Stomach (tissue), 9 donors: ENCODE data around the gene IL17RB. TPM values are rescaled to one million over a fixed set of nuclear protein-coding genes. Genes with fewer than 3 reads are reported as not detected.

Experiments used
- DNase-seq, 2 donors: peaks; one replicate each; pipeline versions ENCODE4 v3.0.0 to v3.0.0-alpha.2; 2013 to 2019
- H3K27ac ChIP-seq, 5 donors: fragments of 200-600 bp in 4 of 5; sonication (generic) in 4 of 5; one replicate each; pipeline ENCODE4 v1.5.1; 2013 to 2019; ENCODE audit warnings: mild to moderate bottlenecking in 1 of 5, moderate library complexity in 1 of 5
- H3K27me3 ChIP-seq, 3 donors: fragments of 200-600 bp; sonication (generic); one replicate each; pipeline ENCODE4 v1.5.1; 2017 to 2019; ENCODE audit warnings: mixed run types in 1 of 3
- H3K36me3 ChIP-seq, 4 donors: fragments of 200-600 bp; sonication (generic); 1 replicate in 3 of 4; 2 replicates in 1 of 4; pipeline ENCODE4 v1.5.1; 2016 to 2019
- H3K4me1 ChIP-seq, 4 donors: fragments of 200-600 bp; sonication (generic); one replicate each; pipeline ENCODE4 v1.5.1; 2016 to 2019
- H3K4me3 ChIP-seq, 4 donors: fragments of 200-600 bp; sonication (generic) in 3 of 4; one replicate each; pipeline ENCODE4 v1.5.1; 2016 to 2019; ENCODE audit warnings: mild to moderate bottlenecking in 1 of 4
- H3K9me3 ChIP-seq, 4 donors: fragments of 200-600 bp; sonication (generic); one replicate each; pipeline ENCODE4 v1.5.1; 2016 to 2019
- EP300 ChIP-seq: sonication (generic); formaldehyde crosslinking; IDR thresholded peaks from one replicate; pipeline ENCODE4 v1.6.1; 2017; ENCODE audit warnings: antibody characterized with exemption
- POLR2A ChIP-seq, 4 donors: fragments of 450-650 bp; IDR thresholded peaks; one replicate each; pipeline ENCODE4 v1.6.1; 2016; ENCODE audit warnings: antibody characterized with exemption in 4 of 4, control low read depth in 2 of 4, mild to moderate bottlenecking in 1 of 4, moderate library complexity in 1 of 4
- POLR2AphosphoS5 ChIP-seq, 3 donors: sonication (generic); formaldehyde crosslinking; IDR thresholded peaks; one replicate each; pipeline ENCODE4 v1.6.1; 2016; ENCODE audit warnings: antibody characterized with exemption in 3 of 3
- WGBS, 5 donors: extraction: QIAGEN DNeasy Blood & Tissue Kit in 3 of 5; methylation state at CpG; one replicate each; pipeline versions ENCODE4 v1.1.5 to v1.1.7; 2013 to 2018; 5-methylcytosine and 5-hydroxymethylcytosine counted together
- intact Hi-C: fragments of 100-400 bp; cut with DNase I; formaldehyde crosslinking; loops from one replicate; pipeline ENCODE4 v1.15.1; 2023; ENCODE audit warnings: low total_unique reads
- polyA plus RNA-seq, 3 donors: library from polyadenylated mRNA; stranded (reverse); fragments of 200-250 nt; gene quantifications; one replicate each; pipeline ENCODE4 v1.2.3, GENCODE V29; 2013
- total RNA-seq, 5 donors: library from RNA; depleted of rRNA; stranded (reverse); fragments of >200 nt; gene quantifications; one replicate each; pipeline versions ENCODE4 v1.1.0 to v1.2.3, GENCODE V29; 2014 to 2016
- TF ChIP-seq, protein P1 (sequence below), 7 experiments: fragments of 450-650 bp in 4 of 7; fragments of 200-600 bp in 3 of 7; sonication (generic) in 3 of 7; IDR thresholded peaks; one replicate each; pipeline ENCODE4 v1.5.1; 2016 to 2019; ENCODE audit warnings: antibody characterized with exemption in 7 of 7, control low read depth in 2 of 7, mild to moderate bottlenecking in 1 of 7
- donor health status: healthy with polysubstance abuse.
- donor health status: Bipolar disorder and iron deficiency.
- donor health status: healthy.

The IL17RB gene
- total and polyA plus RNA-seq, 8 donors, result 0.61 to 34.2 (median 3.5) TPM

- no peak for TF ChIP-seq POLR2AphosphoS5 (IDR thresholded peaks at IDR 0.05)
- no peak for TF ChIP-seq EP300
- TF ChIP-seq, protein P1, sequence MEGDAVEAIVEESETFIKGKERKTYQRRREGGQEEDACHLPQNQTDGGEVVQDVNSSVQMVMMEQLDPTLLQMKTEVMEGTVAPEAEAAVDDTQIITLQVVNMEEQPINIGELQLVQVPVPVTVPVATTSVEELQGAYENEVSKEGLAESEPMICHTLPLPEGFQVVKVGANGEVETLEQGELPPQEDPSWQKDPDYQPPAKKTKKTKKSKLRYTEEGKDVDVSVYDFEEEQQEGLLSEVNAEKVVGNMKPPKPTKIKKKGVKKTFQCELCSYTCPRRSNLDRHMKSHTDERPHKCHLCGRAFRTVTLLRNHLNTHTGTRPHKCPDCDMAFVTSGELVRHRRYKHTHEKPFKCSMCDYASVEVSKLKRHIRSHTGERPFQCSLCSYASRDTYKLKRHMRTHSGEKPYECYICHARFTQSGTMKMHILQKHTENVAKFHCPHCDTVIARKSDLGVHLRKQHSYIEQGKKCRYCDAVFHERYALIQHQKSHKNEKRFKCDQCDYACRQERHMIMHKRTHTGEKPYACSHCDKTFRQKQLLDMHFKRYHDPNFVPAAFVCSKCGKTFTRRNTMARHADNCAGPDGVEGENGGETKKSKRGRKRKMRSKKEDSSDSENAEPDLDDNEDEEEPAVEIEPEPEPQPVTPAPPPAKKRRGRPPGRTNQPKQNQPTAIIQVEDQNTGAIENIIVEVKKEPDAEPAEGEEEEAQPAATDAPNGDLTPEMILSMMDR (IDR thresholded peaks at IDR 0.05), result no peak
- TF ChIP-seq POLR2A (IDR thresholded peaks at IDR 0.05), result no peak
- no peak for DNase-seq
- WGBS, 5 donors, result 67 to 85% (median 75%) methylated on average over 7 of the region's 7 CpGs
- Histone ChIP-seq H3K36me3 (peaks cover 8 to 41% (median 36%) of the 10 kb centered on the region in 4 donors), H3K9me3 (no peaks in the 10 kb centered on the region), H3K27me3 (no peaks in the 10 kb centered on the region), H3K4me1 (peaks cover 0 to 9% (median 0%) of the 10 kb centered on the region in 4 donors), H3K4me3 (no peak overlapping the region), H3K27ac (no peak overlapping the region)
- intact Hi-C loops, result no loop called here
Observed at GRCh38 chr3:53856964-53857363, 10.6 kb downstream of the IL17RB start.

- H3K4me3 ChIP-seq, result no peak overlapping the region
- TF ChIP-seq POLR2A (IDR thresholded peaks at IDR 0.05) (no peak), POLR2AphosphoS5 (IDR thresholded peaks at IDR 0.05) (no peak), EP300 (no peak)
- TF ChIP-seq, protein P1 (IDR thresholded peaks at IDR 0.05), result no peak
- H3K9me3 ChIP-seq, result no peaks in the 10 kb centered on the region
- WGBS, 5 donors, result 72 to 84% (median 75%) methylated on average over 7 of the region's 7 CpGs
- no peak for DNase-seq
- no peaks in the 10 kb centered on the region for H3K27me3 ChIP-seq
- peaks cover 14 to 54% (median 48%) of the 10 kb centered on the region in 4 donors for H3K36me3 ChIP-seq
- peaks cover 0 to 9% (median 0%) of the 10 kb centered on the region in 4 donors for H3K4me1 ChIP-seq
- intact Hi-C loops, result no loop called here
- no peak overlapping the region for H3K27ac ChIP-seq
Observed at GRCh38 chr3:53858096-53858741, 11.9 kb downstream of the IL17RB start.

GRCh38 chr3:53859178-53859577, 12.8 kb downstream of the IL17RB start:
- H3K9me3 ChIP-seq, result no peaks in the 10 kb centered on the region
- no peak overlapping the region for H3K27ac ChIP-seq
- no peak for TF ChIP-seq EP300
- TF ChIP-seq, protein P1 (IDR thresholded peaks at IDR 0.05), result no peak
- no peak for TF ChIP-seq POLR2AphosphoS5 (IDR thresholded peaks at IDR 0.05)
- TF ChIP-seq POLR2A (IDR thresholded peaks at IDR 0.05), result no peak
- WGBS, 5 donors, result 89 to 93% (median 90%) methylated on average over 6 of the region's 6 CpGs
- DNase-seq, result no peak
- H3K36me3 ChIP-seq, result peaks cover 18 to 63% (median 58%) of the 10 kb centered on the region in 4 donors
- H3K27me3 ChIP-seq, result no peaks in the 10 kb centered on the region
- H3K4me1 ChIP-seq, result peaks cover 0 to 9% (median 0%) of the 10 kb centered on the region in 4 donors
- intact Hi-C loops, result no loop called here
- H3K4me3 ChIP-seq, result no peak overlapping the region

GRCh38 chr3:53860196-53860595, 13.8 kb downstream of the IL17RB start:
- TF ChIP-seq, protein P1 (IDR thresholded peaks at IDR 0.05), result no peak
- TF ChIP-seq EP300 (no peak), POLR2A (IDR thresholded peaks at IDR 0.05) (no peak), POLR2AphosphoS5 (IDR thresholded peaks at IDR 0.05) (no peak)
- Histone ChIP-seq H3K4me1 (peaks cover 0 to 9% (median 0%) of the 10 kb centered on the region in 4 donors), H3K9me3 (no peaks in the 10 kb centered on the region), H3K36me3 (peaks cover 26 to 74% (median 68%) of the 10 kb centered on the region in 4 donors), H3K27me3 (no peaks in the 10 kb centered on the region), H3K4me3 (no peak overlapping the region), H3K27ac (no peak overlapping the region)
- DNase-seq, result no peak
- intact Hi-C loops, result no loop called here
- 80 to 90% (median 89%) methylated on average over 4 of the region's 4 CpGs for WGBS, 5 donors
